ENCODE data around the gene PRTFDC1. TPM values are rescaled to one million over a fixed set of nuclear protein-coding genes. Genes with fewer than 3 reads are reported as not detected.

Gene PRTFDC1
- total RNA-seq, 1 donor from 2014 or later, result 27.0 TPM

DNA sequence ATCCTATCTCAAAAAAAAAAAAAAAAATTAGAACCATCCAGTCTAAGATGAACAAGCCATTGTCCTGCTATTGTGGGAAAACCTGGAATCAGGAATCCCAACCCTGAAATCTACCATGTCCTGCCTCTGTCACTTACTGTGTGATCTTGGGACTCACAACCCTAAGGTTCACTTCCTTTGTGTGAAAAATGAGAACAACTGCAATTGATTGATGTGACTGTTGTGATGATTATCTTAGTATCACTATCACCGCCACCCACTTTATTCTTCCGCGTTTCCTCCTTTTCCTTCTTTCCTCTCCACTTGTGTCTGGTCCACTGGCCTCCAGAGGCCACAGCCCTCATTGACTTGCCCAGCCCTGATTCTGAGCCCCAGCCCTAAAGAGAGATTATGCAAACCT is 12.6 kb upstream of the PRTFDC1 start:
- H3K9me3 Mint-ChIP-seq, result no peaks in the 10 kb centered on the region
- no peak for DNase-seq (ENCODE audit: low spot score in 2 of 2, unreplicated experiment in 2 of 2)
- H3K36me3 Mint-ChIP-seq, result no peaks in the 10 kb centered on the region
- no peak overlapping the region for H3K27ac Mint-ChIP-seq
- TF ChIP-seq, protein P1, sequence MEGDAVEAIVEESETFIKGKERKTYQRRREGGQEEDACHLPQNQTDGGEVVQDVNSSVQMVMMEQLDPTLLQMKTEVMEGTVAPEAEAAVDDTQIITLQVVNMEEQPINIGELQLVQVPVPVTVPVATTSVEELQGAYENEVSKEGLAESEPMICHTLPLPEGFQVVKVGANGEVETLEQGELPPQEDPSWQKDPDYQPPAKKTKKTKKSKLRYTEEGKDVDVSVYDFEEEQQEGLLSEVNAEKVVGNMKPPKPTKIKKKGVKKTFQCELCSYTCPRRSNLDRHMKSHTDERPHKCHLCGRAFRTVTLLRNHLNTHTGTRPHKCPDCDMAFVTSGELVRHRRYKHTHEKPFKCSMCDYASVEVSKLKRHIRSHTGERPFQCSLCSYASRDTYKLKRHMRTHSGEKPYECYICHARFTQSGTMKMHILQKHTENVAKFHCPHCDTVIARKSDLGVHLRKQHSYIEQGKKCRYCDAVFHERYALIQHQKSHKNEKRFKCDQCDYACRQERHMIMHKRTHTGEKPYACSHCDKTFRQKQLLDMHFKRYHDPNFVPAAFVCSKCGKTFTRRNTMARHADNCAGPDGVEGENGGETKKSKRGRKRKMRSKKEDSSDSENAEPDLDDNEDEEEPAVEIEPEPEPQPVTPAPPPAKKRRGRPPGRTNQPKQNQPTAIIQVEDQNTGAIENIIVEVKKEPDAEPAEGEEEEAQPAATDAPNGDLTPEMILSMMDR (IDR thresholded peaks at IDR 0.05; ENCODE audit: unreplicated experiment), result no peak
- H3K4me3 Mint-ChIP-seq, result no peak overlapping the region
- no peaks in the 10 kb centered on the region for H3K27me3 Mint-ChIP-seq (ENCODE audit: low read depth)
- H3K4me1 Mint-ChIP-seq, result peaks cover 5% of the 10 kb centered on the region

DNA sequence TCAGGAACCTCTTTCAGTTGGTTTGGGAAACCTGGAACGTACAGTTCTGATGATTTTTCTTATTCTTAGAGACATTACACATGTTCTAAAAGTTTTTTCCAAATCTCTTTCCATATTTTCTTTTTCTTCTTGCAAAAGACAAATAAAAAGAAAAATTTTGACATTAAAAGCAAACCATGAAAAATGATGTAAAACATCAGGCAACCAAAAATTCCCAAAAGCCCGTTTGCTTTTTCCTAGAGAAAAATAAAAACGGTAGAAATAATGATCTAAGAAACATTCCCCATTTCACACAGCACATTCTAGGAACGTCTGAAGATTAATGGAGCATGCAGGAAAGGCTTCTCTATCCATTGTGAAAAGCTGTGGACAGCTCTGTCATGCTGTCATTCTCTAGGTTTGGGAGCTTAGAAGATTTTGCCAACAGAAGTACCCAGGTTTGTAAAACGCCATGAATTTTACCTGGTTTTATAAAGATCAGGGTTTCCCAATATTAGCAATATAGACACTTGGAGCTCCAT is 11.2 kb upstream of the PRTFDC1 start:
- TF ChIP-seq, protein P1 (IDR thresholded peaks at IDR 0.05; ENCODE audit: unreplicated experiment), result no peak
- H3K4me1 Mint-ChIP-seq, result peaks cover 7% of the 10 kb centered on the region

DNA sequence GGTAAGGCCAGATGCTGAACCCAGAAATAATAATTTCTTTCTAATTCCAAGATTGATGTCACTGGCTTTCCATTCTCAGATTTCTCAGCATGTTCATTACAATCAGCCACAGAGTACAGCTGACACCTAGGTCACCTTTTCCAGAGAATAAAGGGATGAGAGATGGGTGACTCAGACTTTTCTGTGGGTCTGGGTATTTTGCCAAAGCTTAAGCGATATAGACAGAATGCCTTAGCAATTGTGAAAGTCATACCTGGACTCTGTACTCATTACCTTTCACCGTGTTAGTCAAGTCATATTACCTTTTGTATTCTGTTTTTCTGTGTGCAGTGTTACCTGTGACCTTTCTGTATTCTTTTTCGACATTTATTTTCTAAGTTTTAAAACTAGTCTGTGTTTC is 10.6 kb upstream of the PRTFDC1 start:
- Mint-ChIP-seq H3K9me3 (no peaks in the 10 kb centered on the region), H3K4me1 (peaks cover 11% of the 10 kb centered on the region), H3K36me3 (no peaks in the 10 kb centered on the region), H3K27ac (no peak overlapping the region), H3K27me3 (ENCODE audit: low read depth) (no peaks in the 10 kb centered on the region), H3K4me3 (no peak overlapping the region)
- TF ChIP-seq, protein P1 (IDR thresholded peaks at IDR 0.05; ENCODE audit: unreplicated experiment), result no peak
- no peak for DNase-seq (ENCODE audit: low spot score in 2 of 2, unreplicated experiment in 2 of 2)

More for the DNA sequence above, 11.2 kb upstream of the PRTFDC1 start:
- Mint-ChIP-seq H3K9me3 (no peaks in the 10 kb centered on the region), H3K4me3 (no peak overlapping the region), H3K27ac (no peak overlapping the region), H3K27me3 (ENCODE audit: low read depth) (no peaks in the 10 kb centered on the region), H3K36me3 (no peaks in the 10 kb centered on the region)
- DNase-seq (ENCODE audit: low spot score in 2 of 2, unreplicated experiment in 2 of 2), result no peak

DNA sequence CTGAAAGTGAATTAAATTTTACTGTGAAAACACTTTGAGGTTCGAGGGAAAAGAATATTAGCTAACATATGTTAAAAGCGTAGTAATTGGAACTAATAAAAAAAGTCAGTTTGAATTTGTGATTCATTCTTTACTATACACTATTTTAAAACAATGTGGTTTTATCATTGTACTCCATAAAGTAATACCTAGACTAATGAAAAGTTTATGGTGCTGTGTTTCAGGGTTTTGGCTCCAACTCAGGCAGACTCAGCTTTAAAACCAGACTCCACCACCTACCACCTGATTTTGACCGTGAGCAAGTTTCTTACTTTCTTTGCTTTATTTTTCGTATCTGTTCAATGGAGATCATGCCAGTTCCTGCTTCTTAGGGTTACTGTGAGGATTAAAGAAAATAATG is 9.2 kb upstream of the PRTFDC1 start:
- Mint-ChIP-seq H3K27me3 (ENCODE audit: low read depth) (no peaks in the 10 kb centered on the region), H3K4me3 (no peak overlapping the region), H3K36me3 (no peaks in the 10 kb centered on the region), H3K9me3 (no peaks in the 10 kb centered on the region), H3K4me1 (peaks cover 11% of the 10 kb centered on the region), H3K27ac (no peak overlapping the region)
- no peak for DNase-seq (ENCODE audit: low spot score in 2 of 2, unreplicated experiment in 2 of 2)
- TF ChIP-seq, protein P1 (IDR thresholded peaks at IDR 0.05; ENCODE audit: unreplicated experiment), result no peak

DNA sequence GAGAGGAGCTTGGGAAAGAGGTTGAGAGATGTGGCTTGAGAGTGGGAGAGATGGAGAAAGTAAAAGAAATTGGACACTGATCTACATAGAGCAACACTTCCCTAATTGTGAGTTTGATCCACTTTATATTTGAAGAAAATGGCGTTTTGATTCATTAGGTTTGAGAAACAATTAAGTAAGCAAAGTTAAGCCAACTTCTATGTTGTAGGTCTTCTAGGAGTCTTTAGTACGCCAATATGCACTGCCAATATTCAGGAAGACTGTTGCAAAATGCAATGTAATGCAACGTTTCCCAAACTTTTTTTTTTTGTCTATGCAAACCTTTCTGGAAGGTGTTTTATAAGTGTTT is 7.0 kb upstream of the PRTFDC1 start:
- TF ChIP-seq, protein P1 (IDR thresholded peaks at IDR 0.05; ENCODE audit: unreplicated experiment), result no peak
- Mint-ChIP-seq H3K36me3 (no peaks in the 10 kb centered on the region), H3K4me1 (peaks cover 14% of the 10 kb centered on the region), H3K27me3 (ENCODE audit: low read depth) (no peaks in the 10 kb centered on the region), H3K4me3 (no peak overlapping the region), H3K27ac (peak overlapping the region; percentile 27), H3K9me3 (no peaks in the 10 kb centered on the region)
- DNase-seq (ENCODE audit: low spot score in 2 of 2, unreplicated experiment in 2 of 2), result no peak

Measured in mesothelial cell of epicardium (in vitro differentiated cells).